IPS DF 4.7 (cell line): ENCODE data around the gene OR2T1.
"Not testable (repeated sequence)": the region's sequence is repeated elsewhere in the genome, so short reads cannot be mapped to it uniquely, and the experiment has no call there.

Experiments
- DNase-seq: peaks from one replicate; pipeline ENCODE4 v3.0.0-alpha.2; 2013; ENCODE audit warnings: low spot score; ENCODE audit errors: extremely low read depth

Gene OR2T1

DNA sequence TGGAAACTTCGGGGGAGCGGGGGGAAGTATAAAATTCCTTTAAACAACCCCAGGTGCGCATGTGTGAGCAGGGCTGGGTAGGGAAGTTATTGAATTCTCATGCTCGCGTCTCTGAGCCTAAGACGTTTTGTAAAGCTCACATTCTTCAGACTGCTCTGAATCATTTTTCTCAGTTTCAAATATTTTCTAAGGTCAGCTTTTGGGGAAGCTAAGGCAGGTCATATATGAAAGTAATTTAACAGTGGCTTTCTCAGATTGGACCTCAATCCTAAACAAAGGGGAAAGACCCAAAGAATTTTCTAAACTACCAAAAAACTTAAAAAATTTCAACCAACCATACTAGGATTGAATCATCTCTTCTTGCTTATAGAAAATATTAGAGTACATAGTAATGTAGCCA is 32.1 kb downstream of the OR2T1 start:
- not testable (repeated sequence) for DNase-seq

DNA sequence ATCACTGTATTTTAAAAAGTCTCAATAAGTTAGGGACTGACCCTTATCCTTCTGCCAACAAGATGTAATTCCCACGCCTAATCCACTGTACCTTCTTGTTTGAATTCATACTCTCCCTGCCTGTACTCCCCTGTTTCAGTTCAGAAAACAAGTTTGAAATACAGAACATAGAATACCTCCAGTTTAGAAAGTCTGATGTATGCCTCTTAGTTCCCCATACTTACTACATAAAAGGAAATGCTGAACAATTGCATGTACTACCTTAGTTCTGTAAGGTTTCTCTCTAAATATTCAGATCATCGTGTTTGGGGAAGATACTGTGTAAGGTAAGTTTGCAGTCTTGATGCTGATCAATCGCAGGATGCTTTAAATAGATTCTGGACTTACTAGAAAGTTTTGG is 33.5 kb downstream of the OR2T1 start:
- not testable (repeated sequence) for DNase-seq

DNA sequence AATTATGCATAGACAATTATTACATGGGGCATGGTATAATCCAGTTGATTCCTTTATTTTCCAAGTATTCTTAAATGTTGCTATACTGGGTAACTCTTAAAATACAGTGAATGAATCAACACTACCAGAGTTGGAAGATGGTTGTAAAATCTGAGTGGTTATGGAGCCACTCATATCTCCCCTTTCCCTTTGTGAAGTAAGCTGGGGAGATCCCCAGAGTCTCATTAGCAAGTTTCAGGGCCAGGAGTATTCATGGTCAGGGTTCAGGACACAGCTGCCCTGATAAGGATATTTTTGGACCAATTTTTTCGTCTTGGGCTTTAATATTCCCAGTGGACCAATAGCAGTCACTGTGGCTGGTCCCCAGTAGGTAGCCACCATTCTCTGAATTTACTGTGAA is 35.8 kb downstream of the OR2T1 start:
- not testable (repeated sequence) for DNase-seq

DNA sequence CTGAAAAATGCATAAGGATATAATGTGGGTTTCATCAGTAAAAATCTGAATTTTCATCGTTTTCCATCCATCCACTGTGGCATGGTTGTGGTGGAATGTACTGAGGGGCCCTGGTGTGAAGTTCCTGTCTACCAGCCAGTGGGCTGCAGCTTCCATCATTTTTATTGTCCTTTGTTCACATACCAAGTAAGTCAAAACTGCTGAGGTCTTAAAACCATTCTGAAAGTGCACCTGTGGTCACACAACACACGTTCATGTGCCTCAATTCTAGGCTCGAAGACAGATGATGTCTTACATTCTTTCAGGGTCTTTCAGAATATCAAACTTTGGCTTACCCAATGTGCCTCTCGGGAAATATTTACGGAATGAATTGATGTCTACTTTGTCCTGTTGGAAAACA is 36.4 kb downstream of the OR2T1 start:
- not testable (repeated sequence) for DNase-seq

DNA sequence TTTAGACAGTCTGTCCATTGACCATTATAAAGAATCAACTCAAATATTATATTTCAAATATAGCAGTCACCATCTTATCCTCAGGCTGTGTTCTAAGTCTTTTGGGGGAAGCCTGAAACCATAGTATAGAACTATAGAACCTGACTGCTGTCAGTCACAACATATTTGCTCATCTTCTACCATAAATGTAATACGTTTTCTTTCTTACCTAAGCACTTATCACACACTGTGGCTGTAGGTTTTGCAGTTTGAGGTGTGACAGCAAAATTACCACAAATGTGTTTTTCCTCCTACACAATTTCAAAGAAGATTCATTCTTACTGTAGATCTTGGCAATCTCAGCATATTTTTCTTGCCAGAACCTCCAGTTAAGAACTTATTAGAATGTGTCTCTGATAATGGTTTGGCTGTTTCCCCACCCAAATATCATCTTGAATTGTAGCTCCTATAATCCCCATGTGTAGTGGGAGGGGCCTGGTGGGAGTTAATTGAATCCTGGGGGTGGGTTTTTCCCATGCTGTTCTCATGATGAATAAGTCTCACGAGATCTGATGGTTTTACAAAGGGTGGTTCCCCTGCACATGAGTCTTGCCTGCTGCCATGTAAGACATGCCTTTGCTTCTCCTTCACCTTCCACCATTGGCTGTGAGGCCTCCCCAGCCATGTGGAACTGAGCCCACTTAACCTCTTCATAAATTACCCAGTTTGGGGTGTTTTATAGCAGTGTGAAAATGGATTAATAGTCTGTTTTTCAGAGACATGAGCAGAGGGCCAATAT is 39.8 kb downstream of the OR2T1 start:
- not testable (repeated sequence) for DNase-seq

DNA sequence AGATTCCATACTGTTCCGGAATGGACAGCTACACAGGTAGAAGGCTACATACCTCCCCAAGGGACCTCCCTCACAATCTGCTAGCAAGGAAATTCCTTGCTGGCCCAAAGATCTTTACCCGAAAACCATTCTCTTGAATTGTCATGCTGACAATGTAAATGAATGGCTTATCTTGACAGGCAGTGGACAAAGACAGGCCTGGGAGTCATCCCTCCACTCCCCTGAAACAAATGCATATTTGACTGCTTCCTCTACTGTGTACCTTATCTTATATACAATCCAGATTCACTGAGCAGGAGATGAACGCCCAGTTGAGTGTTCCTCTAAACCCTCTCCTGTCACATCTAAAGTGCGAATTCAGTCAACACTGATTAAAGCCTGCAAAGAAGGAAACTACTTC is 41.8 kb downstream of the OR2T1 start:
- not testable (repeated sequence) for DNase-seq

DNA sequence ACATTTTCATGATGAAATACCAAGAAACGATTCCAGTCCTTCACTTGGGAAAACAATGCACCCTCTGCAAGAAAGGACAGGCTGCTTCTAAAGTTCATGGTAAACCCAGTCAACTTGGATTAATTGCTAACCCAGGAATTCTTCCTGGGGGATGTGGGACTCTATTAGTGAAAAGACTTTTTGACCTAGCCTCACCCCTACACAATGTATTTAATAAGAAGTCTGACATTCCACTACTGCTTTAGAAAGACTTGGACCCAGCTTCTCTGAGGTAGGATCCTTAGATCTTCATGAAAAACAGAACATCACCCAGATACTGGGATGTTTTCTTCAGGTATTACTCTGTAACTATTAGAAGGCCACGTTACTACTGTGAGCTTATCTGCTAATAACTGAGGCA is 42.6 kb downstream of the OR2T1 start, which contains the start of gene OR2T2:
Gene OR2T2 (plus strand): TSS at position 239 of the 400 bp plus-strand sequence. CDS start 7,161 bp downstream, outside the sequence.
- DNase-seq, result not testable (repeated sequence)

DNA sequence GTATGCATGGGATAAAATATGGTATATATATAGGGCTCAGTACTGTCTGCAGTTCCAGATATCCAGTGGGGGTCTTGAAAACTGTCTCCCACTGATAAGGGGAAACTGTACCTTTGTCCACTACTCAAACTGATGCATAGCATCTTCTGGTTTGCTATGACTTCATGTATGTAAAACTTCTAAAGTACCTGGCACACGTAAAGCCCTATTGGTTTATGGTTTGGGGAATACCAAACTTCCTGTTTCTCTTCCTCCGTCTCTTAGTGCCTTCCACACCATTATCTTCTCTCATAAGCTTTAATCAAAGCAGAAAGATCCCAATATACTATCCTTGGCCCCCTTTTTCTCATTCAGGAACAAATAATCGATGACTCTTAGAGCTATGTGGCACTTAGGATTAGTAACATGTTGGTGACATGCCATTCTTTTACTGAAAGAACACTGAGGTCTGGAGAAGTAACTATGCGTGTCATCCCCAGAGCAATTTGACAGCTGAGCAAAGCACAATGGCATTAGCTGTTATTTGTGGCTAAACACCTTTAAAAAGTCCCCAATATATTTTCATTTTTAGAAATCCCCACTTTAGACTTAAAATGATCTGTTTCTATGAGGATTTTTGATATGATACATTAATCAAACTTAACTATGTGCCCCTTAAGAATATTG is 45.7 kb downstream of the OR2T1 start:
- not testable (repeated sequence) for DNase-seq

DNA sequence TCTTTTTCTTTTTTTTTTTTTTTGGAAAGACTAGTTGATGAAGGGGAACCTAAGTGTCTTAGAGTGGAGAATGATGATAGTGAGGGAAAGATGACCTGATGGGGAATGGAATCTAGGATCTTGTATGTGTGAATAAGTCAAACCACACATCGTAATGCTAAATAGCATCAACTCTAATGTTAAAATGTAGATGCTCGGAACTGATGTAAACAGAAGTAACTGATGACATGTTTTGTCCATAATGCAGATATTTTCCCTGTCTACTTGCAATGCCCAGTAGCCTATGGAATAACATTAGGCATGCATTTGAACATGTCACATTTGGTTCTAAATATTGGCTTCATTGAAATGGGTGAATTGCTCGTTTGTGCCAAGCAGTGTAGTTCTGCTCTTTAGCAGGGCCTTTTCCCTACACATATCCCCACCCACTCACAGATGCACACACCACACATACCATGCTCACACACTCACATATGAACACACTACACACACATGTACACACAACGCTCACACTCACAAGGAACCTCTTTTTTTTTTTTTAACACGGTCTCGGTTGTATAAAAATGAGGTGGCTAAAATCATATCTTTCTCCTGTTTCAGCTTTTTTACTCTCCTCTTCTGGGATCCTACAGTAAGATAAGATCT is 47.1 kb downstream of the OR2T1 start:
- not testable (repeated sequence) for DNase-seq

DNA sequence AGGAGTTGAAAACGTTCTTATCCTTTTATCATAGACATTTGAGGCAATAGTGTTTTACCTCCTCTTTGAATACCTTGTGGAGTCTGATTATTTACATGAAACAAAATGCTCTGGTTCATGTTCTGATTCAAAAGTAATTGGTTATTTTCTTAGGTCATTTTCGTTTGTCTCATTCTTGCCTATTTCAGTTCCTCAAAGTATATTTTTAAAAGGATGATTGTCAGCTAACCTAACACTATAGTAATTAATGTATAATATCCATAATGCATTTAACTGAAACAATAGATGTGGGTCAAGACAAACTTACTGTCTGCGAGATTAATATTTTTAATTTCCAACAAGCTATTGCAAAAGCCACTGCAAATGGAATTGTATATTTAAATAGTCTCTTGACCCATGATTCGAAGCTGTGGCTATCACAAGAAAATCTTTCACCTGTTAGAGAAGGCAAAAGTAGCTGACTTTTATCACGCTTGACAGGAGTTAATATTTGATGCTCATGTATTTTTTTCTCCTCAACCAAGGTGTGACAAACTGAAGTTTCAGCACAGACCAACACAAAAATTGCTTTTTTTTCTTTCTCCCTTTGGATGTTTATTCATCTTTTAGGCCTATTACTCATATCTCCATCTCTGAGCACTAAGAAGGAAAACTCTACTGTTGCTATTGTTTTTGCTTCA is 47.8 kb downstream of the OR2T1 start:
- not testable (repeated sequence) for DNase-seq

DNA sequence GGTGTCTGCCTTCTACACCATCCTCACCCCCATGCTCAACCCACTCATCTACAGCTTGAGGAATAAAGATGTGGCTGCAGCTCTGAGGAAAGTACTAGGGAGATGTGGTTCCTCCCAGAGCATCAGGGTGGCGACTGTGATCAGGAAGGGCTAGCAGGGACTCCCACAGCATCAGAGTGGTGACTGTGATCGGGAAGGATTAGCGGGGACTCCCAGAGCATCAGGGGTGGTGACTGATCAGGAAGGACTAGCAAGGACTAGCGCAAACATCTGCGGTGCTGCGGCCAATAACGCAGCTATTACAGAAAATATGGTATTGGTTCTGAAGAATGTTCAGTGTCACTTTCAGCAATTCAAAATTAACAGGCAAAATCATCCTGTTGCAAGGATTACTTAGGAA is 50.8 kb downstream of the OR2T1 start:
- DNase-seq, result not testable (repeated sequence)

DNA sequence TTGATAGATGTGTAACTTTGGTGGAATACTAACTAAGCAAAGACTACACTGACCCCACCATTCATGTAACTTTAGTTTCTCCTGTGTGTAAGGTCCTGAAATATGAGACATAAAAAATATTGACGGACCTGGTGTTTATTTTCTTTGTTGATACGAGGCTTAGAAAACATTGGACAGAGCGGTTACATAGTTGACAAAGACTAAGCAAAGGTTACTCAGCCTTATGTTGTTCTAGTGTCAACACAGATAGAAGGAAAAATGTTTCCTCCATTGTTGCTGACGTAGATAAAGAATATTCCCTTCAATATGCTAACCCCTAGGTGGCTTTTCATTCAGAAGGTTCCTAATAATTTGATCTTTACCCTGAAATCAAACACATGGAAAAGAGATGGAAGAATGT is 52.2 kb downstream of the OR2T1 start:
- DNase-seq, result not testable (repeated sequence)

DNA sequence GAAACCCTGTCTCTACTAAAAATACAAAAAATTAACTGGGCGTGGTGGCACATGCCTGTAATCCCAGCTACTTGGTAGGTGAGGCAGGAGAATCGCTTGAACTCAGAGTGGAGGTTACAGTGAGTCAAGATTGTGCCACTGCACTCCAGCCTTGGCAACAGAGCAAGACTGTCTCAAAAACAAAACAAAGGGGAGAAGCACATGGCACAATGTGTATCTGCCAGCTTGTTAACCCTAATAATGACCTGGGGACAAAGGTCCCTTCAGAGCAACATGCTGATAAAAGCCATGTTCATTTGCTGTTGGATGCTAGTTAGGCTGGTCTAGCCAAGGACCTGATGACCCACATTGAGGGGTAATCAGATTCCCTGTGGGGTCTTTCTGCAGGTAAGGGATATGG is 53.8 kb downstream of the OR2T1 start:
- DNase-seq, result not testable (repeated sequence)
